ENCODE data around the gene TLX2. TPM values are rescaled to one million over a fixed set of nuclear protein-coding genes. Genes with fewer than 3 reads are reported as not detected.
"Not testable (repeated sequence)": the region's sequence is repeated elsewhere in the genome, so short reads cannot be mapped to it uniquely, and the experiment has no call there.

The TLX2 gene
- total RNA-seq, 1 experiment from 2014 or later: not detected

DNA sequence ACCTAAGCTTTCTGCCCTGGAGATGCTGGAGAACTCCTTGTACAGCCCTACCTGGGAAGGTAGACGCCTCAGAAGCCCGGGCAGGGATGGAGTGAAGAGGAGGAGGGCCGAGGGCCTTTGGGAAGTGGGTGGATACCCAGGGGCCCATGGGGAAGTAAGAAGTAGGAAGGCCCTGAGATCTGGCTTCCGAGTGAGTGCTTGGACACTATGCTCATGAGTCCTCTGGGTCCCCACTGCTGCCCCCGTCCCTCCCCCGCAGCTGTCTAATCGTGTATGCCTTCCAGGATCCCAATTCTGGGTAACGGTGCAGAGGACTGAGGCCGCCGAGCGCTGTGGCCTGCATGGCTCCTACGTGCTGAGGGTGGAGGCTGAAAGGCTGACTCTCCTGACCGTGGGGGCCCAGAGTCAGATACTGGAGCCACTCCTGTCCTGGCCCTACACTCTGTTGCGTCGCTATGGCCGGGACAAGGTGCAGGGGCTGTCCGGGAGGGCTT, 41.4 kb downstream of the TLX2 start:
- Histone ChIP-seq H3K4me1 (replicated peaks) (peaks cover 24% of the 10 kb centered on the region), H3K27me3 (replicated peaks) (no peaks in the 10 kb centered on the region), H3K4me3 (peak overlapping the region; percentile 65), H3K9me3 (replicated peaks) (no peaks in the 10 kb centered on the region), H3K27ac (no peak overlapping the region), H3K36me3 (peaks cover 13% of the 10 kb centered on the region)
- no peak for DNase-seq (ENCODE audit: low read depth in 1 of 2, low spot score in 2 of 2)

DNA sequence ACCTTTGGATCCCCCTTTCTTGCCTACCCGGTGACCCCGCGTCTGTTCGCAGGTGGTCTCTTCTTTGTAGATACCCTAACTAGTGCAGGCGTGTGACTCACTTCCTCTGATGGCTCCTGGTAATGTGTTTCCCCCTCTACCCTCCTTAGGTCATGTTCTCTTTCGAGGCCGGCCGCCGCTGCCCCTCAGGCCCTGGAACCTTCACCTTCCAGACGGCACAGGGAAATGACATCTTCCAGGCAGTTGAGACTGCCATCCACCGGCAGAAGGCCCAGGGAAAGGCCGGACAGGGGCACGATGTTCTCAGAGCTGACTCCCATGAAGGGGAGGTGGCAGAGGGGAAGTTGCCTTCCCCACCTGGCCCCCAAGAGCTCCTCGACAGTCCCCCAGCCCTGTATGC, 41.9 kb downstream of the TLX2 start:
- Histone ChIP-seq H3K36me3 (peaks cover 13% of the 10 kb centered on the region), H3K4me3 (no peak overlapping the region), H3K27ac (no peak overlapping the region), H3K27me3 (replicated peaks) (no peaks in the 10 kb centered on the region), H3K9me3 (replicated peaks) (no peaks in the 10 kb centered on the region), H3K4me1 (replicated peaks) (peaks cover 25% of the 10 kb centered on the region)
- no peak for DNase-seq (ENCODE audit: low read depth in 1 of 2, low spot score in 2 of 2)

- no peak for DNase-seq (ENCODE audit: low read depth in 1 of 2, low spot score in 2 of 2)
- Histone ChIP-seq H3K4me3 (no peak overlapping the region), H3K9me3 (replicated peaks) (no peaks in the 10 kb centered on the region), H3K36me3 (peaks cover 13% of the 10 kb centered on the region), H3K27me3 (replicated peaks) (no peaks in the 10 kb centered on the region), H3K4me1 (replicated peaks) (peaks cover 25% of the 10 kb centered on the region), H3K27ac (no peak overlapping the region)
Observed at GRCh38 chr2:74556831-74557370, 42.7 kb downstream of the TLX2 start.

DNA sequence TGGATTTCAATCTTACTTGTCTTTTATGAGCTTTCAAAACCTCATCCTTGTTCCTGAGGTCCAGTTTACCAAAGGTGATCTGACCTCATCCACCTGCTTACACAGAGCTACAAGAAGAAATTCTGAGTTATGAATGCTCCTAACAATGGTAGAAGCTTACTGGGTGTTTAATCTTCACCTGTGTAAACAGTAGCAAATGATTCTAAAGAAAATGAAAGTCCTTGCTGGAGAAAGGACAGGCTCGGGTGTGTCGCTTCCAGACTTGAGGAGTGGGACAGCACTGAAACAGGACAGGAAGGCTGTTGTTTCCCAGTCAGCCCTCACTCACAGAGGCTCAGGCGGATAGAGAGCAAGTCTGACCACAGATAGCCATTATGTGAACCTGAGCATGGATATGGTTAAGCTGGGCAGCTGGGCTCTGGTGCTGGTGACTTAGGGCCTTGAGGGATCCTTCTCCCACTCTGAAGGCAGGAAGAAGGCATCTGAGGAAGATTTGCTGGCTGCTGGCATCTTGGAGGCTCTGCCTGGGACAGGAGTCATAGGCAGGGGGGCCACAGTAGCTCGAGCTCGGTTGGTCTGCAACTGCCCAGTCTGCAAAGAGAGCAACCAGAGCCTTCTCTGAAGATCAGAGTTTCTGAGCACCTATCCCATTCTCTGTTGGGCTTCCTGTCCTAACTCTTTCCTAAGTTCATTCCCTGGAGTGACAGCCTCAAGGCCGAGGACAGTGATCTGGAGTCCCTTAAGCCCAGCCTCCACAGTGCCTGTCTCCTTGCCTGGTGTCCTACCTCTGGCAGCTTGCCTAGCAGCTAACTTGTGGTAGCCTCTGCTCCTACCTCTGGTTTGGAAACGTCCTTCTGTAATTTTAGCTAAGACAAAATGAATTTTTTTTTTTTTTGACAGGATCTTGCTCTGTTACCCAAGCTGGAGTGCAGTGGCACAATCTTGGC, 44.3 kb downstream of the TLX2 start:
- no peaks in the 10 kb centered on the region for H3K27me3 ChIP-seq (replicated peaks)
- H3K36me3 ChIP-seq: peaks cover 13% of the 10 kb centered on the region
- H3K4me1 ChIP-seq (replicated peaks): peaks cover 18% of the 10 kb centered on the region
- DNase-seq (ENCODE audit: low read depth in 1 of 2, low spot score in 2 of 2): no peak
- H3K4me3 ChIP-seq: no peak overlapping the region
- H3K9me3 ChIP-seq (replicated peaks): no peaks in the 10 kb centered on the region
- no peak overlapping the region for H3K27ac ChIP-seq

DNA sequence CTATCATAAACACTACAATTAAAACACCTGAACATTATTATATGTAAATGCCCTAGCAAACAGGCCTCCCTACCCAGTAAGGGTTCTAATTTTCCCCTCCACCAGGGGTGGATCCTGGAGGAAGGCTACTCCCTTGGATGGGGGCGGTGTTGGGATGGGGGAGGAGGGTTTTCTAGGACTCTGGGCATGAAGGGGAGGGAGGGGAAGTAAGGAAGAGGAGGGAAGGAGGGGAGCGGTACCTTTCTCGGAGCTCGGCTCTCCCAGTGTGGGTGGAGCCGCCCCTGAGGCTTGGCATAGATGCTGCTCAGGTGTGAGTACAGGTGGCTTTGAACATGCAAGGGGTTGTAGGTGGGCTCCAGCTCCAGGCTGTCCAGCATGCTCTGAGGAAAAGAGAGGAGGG, 45.7 kb downstream of the TLX2 start:
- Histone ChIP-seq H3K27ac (no peak overlapping the region), H3K9me3 (replicated peaks) (no peaks in the 10 kb centered on the region), H3K4me3 (no peak overlapping the region), H3K27me3 (replicated peaks) (no peaks in the 10 kb centered on the region), H3K36me3 (peaks cover 13% of the 10 kb centered on the region), H3K4me1 (replicated peaks) (peaks cover 16% of the 10 kb centered on the region)
- no peak for DNase-seq (ENCODE audit: low read depth in 1 of 2, low spot score in 2 of 2)

- peaks cover 10% of the 10 kb centered on the region for H3K4me1 ChIP-seq (replicated peaks)
- no peaks in the 10 kb centered on the region for H3K27me3 ChIP-seq (replicated peaks)
- H3K36me3 ChIP-seq: peaks cover 13% of the 10 kb centered on the region
- H3K4me3 ChIP-seq: no peak overlapping the region
- no peak for DNase-seq (ENCODE audit: low read depth in 1 of 2, low spot score in 2 of 2)
- H3K27ac ChIP-seq: no peak overlapping the region
- no peaks in the 10 kb centered on the region for H3K9me3 ChIP-seq (replicated peaks)
Observed at GRCh38 chr2:74560591-74560990, 46.3 kb downstream of the TLX2 start.

DNA sequence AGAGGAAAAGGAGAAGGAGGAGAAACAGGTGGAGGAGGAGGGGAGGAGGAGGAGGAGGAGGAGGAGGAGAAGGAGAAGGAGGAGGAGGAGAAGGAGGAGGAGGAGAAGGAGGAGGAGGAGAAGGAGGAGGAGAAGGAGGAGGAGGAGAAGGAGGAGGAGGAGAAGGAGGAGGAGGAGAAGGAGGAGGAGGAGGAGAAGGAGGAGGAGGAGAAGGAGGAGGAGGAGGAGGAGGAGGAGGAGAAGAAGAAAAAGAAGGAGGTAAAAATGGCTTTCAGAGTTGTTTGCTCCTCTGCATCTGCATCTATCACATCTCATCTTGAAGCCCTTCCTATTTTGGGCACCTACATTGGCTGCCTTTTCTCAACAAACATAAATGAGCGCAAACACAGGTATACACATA, 46.8 kb downstream of the TLX2 start:
- H3K4me3 ChIP-seq; H3K9me3 ChIP-seq (replicated peaks); H3K27me3 ChIP-seq (replicated peaks); H3K27ac ChIP-seq; H3K36me3 ChIP-seq; H3K4me1 ChIP-seq (replicated peaks); DNase-seq (ENCODE audit: low read depth in 1 of 2, low spot score in 2 of 2): not testable (repeated sequence)

GRCh38 chr2:74562126-74562775, 48.0 kb downstream of the TLX2 start:
- H3K4me1 ChIP-seq (replicated peaks): peaks cover 13% of the 10 kb centered on the region
- H3K4me3 ChIP-seq: no peak overlapping the region
- H3K9me3 ChIP-seq (replicated peaks): no peaks in the 10 kb centered on the region
- H3K36me3 ChIP-seq: no peaks in the 10 kb centered on the region
- H3K27me3 ChIP-seq (replicated peaks): no peaks in the 10 kb centered on the region
- H3K27ac ChIP-seq: no peak overlapping the region
- DNase-seq (ENCODE audit: low read depth in 1 of 2, low spot score in 2 of 2): no peak

DNA sequence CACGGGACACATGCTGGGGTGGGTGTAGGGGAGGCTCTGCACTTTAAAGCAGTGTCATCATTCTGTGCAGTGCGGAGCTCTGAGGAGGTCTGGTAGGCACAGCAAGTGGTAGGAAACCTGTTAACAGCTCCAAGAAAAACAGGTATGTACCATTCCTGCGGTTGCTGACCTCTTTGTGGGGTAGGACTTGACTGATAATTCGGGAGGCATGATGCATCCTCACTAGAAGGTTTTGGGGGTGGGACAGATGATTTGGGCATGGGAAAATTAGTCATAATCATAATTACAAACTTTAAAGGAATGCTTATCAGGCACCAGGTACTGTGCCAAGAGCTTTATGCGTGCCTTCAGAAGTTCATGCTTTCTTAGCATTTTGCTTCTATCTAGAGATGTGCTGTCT, 50.0 kb downstream of the TLX2 start:
- peaks cover 27% of the 10 kb centered on the region for H3K4me1 ChIP-seq (replicated peaks)

DNA sequence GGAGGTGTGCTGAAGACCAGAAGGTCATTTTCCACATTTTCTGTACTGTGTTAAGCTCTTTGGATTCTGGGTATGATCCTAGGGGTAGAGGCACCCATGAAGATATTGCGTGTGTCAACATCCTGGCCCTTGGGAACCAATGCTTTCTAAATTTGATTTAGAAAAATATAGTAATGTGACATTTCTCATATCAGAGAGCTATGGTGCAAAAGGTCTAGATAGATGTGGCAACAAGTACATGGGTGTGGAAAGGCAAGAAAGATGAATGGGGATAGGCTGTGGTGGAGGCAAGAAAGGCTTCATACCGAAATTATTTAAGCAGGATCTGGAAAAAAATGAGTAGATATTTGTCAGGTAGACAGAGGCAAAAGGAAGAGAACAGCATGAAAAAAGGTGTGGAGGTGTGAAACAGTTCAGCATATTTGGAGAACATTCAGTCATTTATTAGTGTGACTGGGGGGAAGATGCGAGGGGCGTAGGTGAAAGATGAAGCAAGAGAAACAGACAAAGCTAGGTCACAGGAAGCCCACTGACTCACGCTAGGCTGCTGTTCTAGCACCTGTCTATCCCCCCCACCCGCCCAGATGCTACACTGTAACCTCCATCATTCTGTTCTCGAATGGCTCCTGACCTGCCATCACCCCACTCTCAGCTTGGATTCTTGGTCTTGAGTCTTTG, 52.0 kb downstream of the TLX2 start:
- Histone ChIP-seq H3K4me1 (replicated peaks) (peaks cover 22% of the 10 kb centered on the region), H3K27me3 (replicated peaks) (no peaks in the 10 kb centered on the region), H3K36me3 (no peaks in the 10 kb centered on the region), H3K4me3 (no peak overlapping the region), H3K27ac (peak overlapping the region; percentile 66; the same call in 1 of the 2 replicates), H3K9me3 (replicated peaks) (no peaks in the 10 kb centered on the region)
- DNase-seq (ENCODE audit: low read depth in 1 of 2, low spot score in 2 of 2): no peak

More for the DNA sequence above, 50.0 kb downstream of the TLX2 start:
- Histone ChIP-seq H3K4me3 (no peak overlapping the region), H3K27ac (no peak overlapping the region), H3K9me3 (replicated peaks) (no peaks in the 10 kb centered on the region), H3K36me3 (no peaks in the 10 kb centered on the region), H3K27me3 (replicated peaks) (no peaks in the 10 kb centered on the region)
- DNase-seq (ENCODE audit: low read depth in 1 of 2, low spot score in 2 of 2): no peak

DNA sequence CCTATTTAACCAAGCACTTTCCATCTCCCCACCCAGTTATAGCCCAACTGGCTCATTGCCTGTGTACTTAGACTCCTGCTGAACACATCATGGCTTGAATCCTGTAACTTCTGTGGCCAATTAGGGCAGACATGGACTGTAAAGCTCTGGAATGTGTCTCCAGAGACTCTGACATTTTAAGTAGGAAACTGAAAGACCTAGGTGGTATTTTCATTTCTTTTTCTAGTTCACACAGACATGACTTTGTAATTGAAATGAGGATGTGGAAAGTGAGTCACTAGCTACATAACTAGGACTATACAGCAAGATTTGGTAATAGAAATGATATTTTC, 52.5 kb downstream of the TLX2 start:
- H3K9me3 ChIP-seq (replicated peaks): no peaks in the 10 kb centered on the region
- peaks cover 22% of the 10 kb centered on the region for H3K4me1 ChIP-seq (replicated peaks)
- peak in 1 of 2 experiments; percentile 45 for DNase-seq (ENCODE audit: low read depth in 1 of 2, low spot score in 2 of 2)
- peak overlapping the region; percentile 66 for H3K27ac ChIP-seq
- no peaks in the 10 kb centered on the region for H3K27me3 ChIP-seq (replicated peaks)
- H3K4me3 ChIP-seq: no peak overlapping the region
- H3K36me3 ChIP-seq: no peaks in the 10 kb centered on the region
